Type B pancreatic cell (in vitro differentiated cells): Measurements from ENCODE around the gene KAT8. TPM values are rescaled to one million over a fixed set of nuclear protein-coding genes. Genes with fewer than 3 reads are reported as not detected.

Experiments
- DNase-seq: peaks from one replicate; pipeline ENCODE4 v3.0.0; 2021; ENCODE audit warnings: mixed read lengths; ENCODE audit not compliant: unreplicated experiment; ENCODE audit errors: extremely low spot score
- H3K27ac Mint-ChIP-seq: 2 replicates; pipeline ENCODE4 v1.8.0; 2021; ENCODE audit warnings: mild to moderate bottlenecking, mixed read lengths
- H3K27me3 Mint-ChIP-seq: 2 replicates; pipeline ENCODE4 v1.8.0; 2021; ENCODE audit warnings: mixed read lengths
- H3K36me3 Mint-ChIP-seq: 2 replicates; pipeline ENCODE4 v1.8.0; 2021; ENCODE audit warnings: mixed read lengths
- H3K4me1 Mint-ChIP-seq: one replicate; pipeline ENCODE4 v1.8.0; 2021; ENCODE audit warnings: mixed read lengths; ENCODE audit not compliant: unreplicated experiment
- H3K4me3 Mint-ChIP-seq: 2 replicates; pipeline ENCODE4 v1.8.0; 2021; ENCODE audit warnings: mild to moderate bottlenecking, mixed read lengths
- H3K9me3 Mint-ChIP-seq: 2 replicates; pipeline ENCODE4 v1.8.0; 2021; ENCODE audit warnings: mixed read lengths
- CTCF ChIP-seq: fragments of 200-600 bp; sonication (generic); conservative IDR thresholded peaks from 2 replicates; pipeline ENCODE4 v1.5.0; 2021; ENCODE audit warnings: antibody characterized with exemption, mild to moderate bottlenecking
- total RNA-seq: library from RNA; stranded (reverse); gene quantifications from 2 replicates; pipeline ENCODE4 v1.2.1, GENCODE V29; 2021; ENCODE audit warnings: low replicate concordance

The KAT8 gene
- total RNA-seq, 1 donor from 2014 or later = 70.3 TPM

GRCh38 chr16:31120129-31120528 lies 2.7 kb downstream of the KAT8 start:
- Mint-ChIP-seq H3K27ac (no peak overlapping the region), H3K27me3 (no peaks in the 10 kb centered on the region), H3K36me3 (peaks cover 13% of the 10 kb centered on the region), H3K4me3 (no peak overlapping the region), H3K4me1 (peaks cover 8% of the 10 kb centered on the region), H3K9me3 (no peaks in the 10 kb centered on the region)
- no peak for DNase-seq
- no peak for TF ChIP-seq CTCF

- Mint-ChIP-seq H3K27me3 (no peaks in the 10 kb centered on the region), H3K9me3 (no peaks in the 10 kb centered on the region), H3K27ac (peak overlapping the region; percentile 21), H3K4me3 (no peak overlapping the region), H3K36me3 (peaks cover 3% of the 10 kb centered on the region), H3K4me1 (peaks cover 5% of the 10 kb centered on the region)
- TF ChIP-seq CTCF = no peak
- DNase-seq = no peak
Observed at GRCh38 chr16:31125844-31126243, 8.4 kb downstream of the KAT8 start.

- no peak for DNase-seq
- no peak for TF ChIP-seq CTCF
- Mint-ChIP-seq H3K36me3 (peaks cover 6% of the 10 kb centered on the region), H3K4me1 (peaks cover 5% of the 10 kb centered on the region), H3K27ac (no peak overlapping the region), H3K27me3 (no peaks in the 10 kb centered on the region), H3K9me3 (no peaks in the 10 kb centered on the region), H3K4me3 (no peak overlapping the region)
Observed at GRCh38 chr16:31127182-31127581, 9.7 kb downstream of the KAT8 start.

- DNase-seq = no peak
- Mint-ChIP-seq H3K27ac (peak overlapping the region; percentile 93), H3K27me3 (no peaks in the 10 kb centered on the region), H3K4me3 (peak overlapping the region; percentile 44), H3K36me3 (peaks cover 4% of the 10 kb centered on the region), H3K9me3 (no peaks in the 10 kb centered on the region), H3K4me1 (peaks cover 10% of the 10 kb centered on the region)
- TF ChIP-seq CTCF = no peak
Observed at GRCh38 chr16:31128711-31129567, 11.5 kb downstream of the KAT8 start.

- Mint-ChIP-seq H3K9me3 (no peaks in the 10 kb centered on the region), H3K36me3 (peaks cover 4% of the 10 kb centered on the region), H3K27ac (peak overlapping the region; percentile 93), H3K4me1 (peaks cover 14% of the 10 kb centered on the region), H3K27me3 (peaks cover 1% of the 10 kb centered on the region), H3K4me3 (no peak overlapping the region)
- no peak for DNase-seq
- TF ChIP-seq CTCF = no peak
Observed at GRCh38 chr16:31129568-31130335, 12.3 kb downstream of the KAT8 start.
